ENCODE results near the gene SLC9A3.

Gene SLC9A3

DNA sequence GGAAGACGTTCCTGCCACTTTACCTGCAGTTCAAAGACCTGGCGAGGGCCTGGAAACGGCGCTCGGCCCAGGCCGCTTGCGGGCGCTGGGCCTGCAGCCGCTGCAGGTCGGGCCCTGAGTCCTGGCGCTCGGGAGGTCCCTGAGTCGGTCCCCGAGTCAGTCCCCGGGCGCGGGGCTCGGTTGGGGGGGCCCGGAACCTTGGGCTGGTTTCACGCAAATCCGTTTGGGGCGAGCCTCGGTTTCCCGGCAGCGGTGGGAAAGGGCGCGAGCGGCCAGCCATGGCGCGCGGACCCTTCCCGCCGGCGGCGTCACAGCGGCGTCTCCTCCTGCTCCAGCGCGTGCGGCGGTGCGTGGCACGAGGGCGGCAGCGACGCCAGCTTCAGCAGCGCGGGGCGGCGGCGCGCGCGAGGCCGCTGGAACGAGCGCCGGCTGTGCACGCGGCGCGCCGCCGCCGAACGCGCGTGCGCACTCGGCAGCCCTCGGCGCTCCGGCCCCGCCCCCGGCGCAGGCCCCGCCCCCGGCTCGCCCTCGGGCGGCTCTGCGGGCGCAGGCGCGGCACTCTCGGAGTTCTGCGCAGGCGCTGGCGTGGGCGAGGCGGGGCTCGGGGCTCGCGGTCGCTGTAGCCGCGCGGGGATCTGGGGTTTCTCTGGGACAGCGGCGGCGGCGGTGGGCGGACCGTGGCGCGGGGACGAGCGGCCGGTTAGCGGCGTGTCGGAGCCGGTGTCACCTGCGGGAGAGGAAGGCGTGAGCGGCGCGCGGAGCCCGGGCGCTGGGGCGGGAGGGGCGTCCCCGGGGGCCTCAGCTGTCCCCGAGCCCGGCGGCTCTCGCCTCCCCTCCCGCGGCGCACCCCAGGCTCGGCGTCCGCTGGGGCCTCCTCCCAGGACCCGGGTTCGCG is 51.3 kb downstream of the SLC9A3 start:
- TF ChIP-seq CTCF (IDR thresholded peaks at IDR 0.05; ENCODE audit: low read depth, low read length, missing control alignments) = no peak
- DNase-seq (ENCODE audit: extremely low read depth, low read depth) = peak; percentile 21
- H3K4me3 ChIP-seq (replicated peaks; ENCODE audit: low read depth, low read length) = peak overlapping the region; percentile 85

- TF ChIP-seq CTCF (IDR thresholded peaks at IDR 0.05; ENCODE audit: low read depth, low read length, missing control alignments) = no peak
- H3K4me3 ChIP-seq (replicated peaks; ENCODE audit: low read depth, low read length) = peak overlapping the region; percentile 85
- DNase-seq (ENCODE audit: extremely low read depth, low read depth) = no peak
These were observed 52.1 kb downstream of the SLC9A3 start for GRCh38 chr5:472076-472655.

DNA sequence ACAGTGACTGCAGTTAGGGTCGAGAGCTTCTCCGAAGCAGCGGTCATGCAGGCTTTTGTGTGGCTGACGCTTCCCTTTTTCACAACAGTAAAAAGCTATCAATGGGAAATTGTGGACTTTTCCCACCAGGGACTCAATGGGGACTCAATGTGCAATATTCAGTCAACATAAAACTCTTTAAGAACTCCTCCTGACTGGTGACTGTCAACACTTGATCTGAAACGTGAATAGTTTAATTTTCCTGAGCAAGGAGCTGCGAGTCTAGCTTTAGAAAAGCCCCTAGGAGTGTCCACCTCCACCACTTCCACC is 52.5 kb downstream of the SLC9A3 start:
- no peak for DNase-seq (ENCODE audit: extremely low read depth, low read depth)
- no peak for TF ChIP-seq CTCF (IDR thresholded peaks at IDR 0.05; ENCODE audit: low read depth, low read length, missing control alignments)
- peak overlapping the region; percentile 85 for H3K4me3 ChIP-seq (replicated peaks; ENCODE audit: low read depth, low read length)

- peak overlapping the region; percentile 85 for H3K4me3 ChIP-seq (replicated peaks; ENCODE audit: low read depth, low read length)
- DNase-seq (ENCODE audit: extremely low read depth, low read depth) = no peak
- no peak for TF ChIP-seq CTCF (IDR thresholded peaks at IDR 0.05; ENCODE audit: low read depth, low read length, missing control alignments)
These were observed 53.1 kb downstream of the SLC9A3 start for GRCh38 chr5:470961-471749.

DNA sequence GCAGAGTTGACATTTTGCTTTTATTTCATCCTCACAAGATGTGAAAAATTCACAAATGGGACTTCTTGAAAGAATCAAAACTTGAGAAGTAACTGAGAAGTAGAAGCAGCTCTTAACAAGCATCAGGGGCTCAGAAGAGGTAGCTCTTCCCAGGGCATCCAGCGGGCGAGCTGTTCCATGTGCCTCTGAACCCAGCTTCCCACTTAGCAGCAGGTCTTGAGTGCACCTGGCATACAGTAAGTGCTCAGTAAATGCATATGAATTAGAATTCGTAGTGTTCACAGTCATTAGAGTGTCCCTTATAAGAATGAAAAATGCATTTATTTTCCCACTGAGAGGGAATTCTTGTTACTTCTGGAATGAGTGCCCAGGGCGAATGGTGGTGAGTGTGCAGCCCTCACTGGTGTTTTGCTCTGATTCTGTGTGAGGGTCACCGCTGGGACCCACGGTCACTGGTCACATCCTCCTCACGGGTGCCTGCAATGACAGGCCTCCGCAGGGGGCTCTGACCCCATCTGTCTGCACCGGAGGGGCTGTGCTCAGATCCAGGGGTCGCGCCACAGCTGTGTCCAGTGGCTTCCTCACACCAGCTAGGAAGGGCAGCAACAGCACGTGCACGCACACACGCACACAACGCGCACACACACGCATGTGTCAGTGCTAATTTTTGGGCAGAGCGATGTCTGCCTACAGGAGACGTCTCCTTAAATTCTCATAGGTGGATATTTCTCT is 54.3 kb downstream of the SLC9A3 start:
- TF ChIP-seq CTCF (IDR thresholded peaks at IDR 0.05; ENCODE audit: low read depth, low read length, missing control alignments) = no peak
- no peak for DNase-seq (ENCODE audit: extremely low read depth, low read depth)
- no peak overlapping the region for H3K4me3 ChIP-seq (replicated peaks; ENCODE audit: low read depth, low read length)

- no peak overlapping the region for H3K4me3 ChIP-seq (replicated peaks; ENCODE audit: low read depth, low read length)
- TF ChIP-seq CTCF (IDR thresholded peaks at IDR 0.05; ENCODE audit: low read depth, low read length, missing control alignments) = no peak
- DNase-seq (ENCODE audit: extremely low read depth, low read depth) = no peak
These were observed 55.8 kb downstream of the SLC9A3 start for GRCh38 chr5:468401-468800.

Data from HFF-Myc (cell line).